ENCODE results near the gene ZNF655.
"Not testable (repeated sequence)": the region's sequence is repeated elsewhere in the genome, so short reads cannot be mapped to it uniquely, and the experiment has no call there.

ZNF655 gene

DNA sequence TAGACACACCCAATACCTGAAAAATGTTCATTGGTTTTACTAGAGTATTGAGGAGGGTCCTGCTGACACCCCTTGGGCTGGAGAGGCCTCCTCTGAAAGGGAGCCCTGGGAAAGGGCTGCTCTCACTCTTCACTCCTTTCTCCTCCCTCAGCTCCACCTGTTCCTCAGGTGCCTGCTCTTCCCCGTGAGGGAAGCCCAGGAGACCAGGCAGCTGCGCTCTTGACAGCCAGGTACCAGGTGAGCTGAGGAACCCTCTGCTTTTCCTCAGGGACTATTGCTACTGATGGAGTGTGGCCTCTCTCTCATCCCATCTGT, 3.3 kb downstream of the ZNF655 start:
- DNase-seq = no peak

DNA sequence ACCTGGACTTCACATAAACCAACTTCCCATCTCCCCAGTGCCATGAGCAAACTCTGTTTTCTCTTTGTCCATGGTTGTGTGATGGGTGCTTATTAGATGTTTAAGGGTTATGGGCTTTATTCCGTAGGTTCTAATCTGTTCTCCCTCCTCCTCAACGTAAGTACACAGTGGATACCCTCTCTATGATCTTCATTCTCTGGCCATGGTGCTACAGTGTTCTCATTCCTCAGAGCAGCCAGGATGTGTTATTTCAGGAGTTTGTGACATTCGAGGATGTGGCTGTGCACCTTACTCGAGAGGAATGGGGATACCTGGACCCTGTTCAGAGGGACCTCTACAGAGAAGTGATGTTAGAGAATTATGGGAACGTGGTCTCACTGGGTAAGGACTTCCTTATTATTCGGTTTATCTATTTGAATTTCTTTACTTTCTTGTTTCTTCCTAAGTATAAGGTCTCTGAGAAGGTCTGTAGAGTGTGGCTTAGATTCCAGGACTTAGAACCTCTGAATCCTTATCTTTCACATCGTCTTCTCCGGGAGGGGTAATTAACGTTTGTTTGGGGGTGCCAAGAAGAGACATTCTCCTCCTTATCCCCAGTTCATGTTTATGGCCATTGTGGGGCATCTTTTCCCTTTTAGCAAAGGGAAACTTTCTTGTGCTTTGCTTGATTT, 3.8 kb downstream of the ZNF655 start:
- DNase-seq = no peak

- peak; percentile 99 for DNase-seq
Measured at GRCh38 chr7:99562832-99563231, 4.4 kb downstream of the ZNF655 start.

GRCh38 chr7:99563650-99564049, 5.2 kb downstream of the ZNF655 start:
- DNase-seq = peak; percentile 88

GRCh38 chr7:99568770-99569169, 10.3 kb downstream of the ZNF655 start:
- DNase-seq = not testable (repeated sequence)

DNA sequence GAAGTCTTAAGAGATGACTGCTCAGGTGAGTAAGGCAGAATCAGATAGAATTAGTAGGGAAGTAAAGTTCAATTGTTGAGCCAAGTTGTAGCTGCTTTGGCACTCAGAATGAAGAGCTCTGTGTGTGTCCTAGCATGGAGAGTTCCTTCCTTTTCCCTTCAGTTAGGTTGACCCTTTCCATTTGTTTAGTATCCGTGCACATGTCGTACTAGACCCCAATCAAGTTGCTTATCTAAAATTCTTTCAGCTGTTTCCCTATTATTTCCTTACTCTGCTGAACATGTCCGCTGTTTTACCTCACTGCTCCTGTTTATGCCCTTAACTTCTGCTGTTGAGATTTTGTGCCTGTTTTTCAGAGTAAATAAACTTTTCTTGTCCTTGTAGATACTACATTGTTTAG, 13.3 kb downstream of the ZNF655 start:
- DNase-seq = no peak

- DNase-seq = no peak
Measured at GRCh38 chr7:99573257-99573656, 14.8 kb downstream of the ZNF655 start.

GRCh38 chr7:99576251-99576650, 17.8 kb downstream of the ZNF655 start:
- DNase-seq = no peak

- DNase-seq = no peak
Measured at GRCh38 chr7:99579281-99579955, 21.0 kb downstream of the ZNF655 start.

DNA sequence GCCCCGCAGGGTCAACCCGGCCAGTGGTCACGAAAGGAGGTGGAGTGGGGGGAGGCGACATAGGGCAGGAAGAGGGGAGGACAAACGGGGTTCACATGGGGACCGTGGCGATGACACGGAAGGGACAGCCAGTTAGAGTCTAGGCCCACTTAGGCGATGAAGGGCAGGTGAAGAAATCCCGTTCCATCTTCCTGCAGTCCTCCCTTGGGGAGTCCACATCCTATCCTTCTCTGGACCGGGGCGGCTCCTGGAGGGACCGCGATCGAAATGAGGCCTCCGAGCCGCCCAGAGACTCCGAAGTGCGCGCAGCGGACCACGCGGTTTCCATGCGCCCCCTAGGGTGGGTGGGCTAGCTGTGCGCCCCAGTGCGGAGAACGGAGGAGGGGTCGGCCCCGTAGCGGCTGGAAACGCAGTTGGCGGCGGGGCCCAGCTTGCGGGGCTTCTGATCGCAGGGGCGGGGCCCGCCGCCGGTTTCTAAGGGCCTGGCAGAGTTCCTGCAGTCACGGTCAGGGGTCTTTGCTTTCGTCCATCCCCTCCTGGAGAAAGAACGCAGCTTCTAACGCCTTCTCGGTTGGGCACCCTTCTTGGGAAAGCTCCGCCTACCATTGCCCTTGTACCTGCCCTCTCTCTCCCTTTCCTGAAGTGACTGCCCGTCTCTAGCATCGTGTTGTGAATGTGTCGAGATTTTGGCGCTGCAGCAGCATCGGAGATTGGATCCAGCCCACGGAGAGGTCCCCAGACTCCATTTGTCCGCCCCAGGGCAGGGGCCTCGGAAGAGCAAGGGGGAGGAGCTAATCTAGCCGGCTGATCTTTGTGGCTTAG, 21.7 kb downstream of the ZNF655 start:
- DNase-seq = peak; percentile 45

DNA sequence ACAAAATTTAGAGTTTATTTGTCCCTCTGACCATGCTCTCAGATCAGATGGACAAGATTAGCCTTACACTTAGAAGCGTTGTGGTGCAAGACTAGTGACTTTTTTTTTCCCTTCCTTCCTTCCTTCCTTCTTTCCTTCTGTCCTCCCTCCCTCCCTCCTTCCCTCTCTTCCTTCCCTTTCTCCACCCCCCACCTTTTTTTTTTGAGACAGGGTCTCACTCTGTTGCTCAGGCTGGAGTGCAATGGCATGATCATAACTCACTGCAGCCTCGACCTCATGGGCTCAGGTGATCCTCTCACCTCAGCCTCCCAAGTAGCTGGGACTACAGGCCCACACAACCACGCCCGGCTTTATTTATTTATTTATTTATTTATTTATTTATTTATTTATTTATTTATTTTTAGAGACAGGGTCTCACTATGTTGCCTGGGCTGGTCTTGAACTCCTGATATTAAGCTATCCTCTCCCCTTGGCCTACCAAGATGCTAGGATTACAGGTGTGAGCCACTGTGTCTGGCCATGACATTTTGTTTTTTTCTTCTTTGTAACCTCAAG, 22.4 kb downstream of the ZNF655 start:
- not testable (repeated sequence) for DNase-seq

DNA sequence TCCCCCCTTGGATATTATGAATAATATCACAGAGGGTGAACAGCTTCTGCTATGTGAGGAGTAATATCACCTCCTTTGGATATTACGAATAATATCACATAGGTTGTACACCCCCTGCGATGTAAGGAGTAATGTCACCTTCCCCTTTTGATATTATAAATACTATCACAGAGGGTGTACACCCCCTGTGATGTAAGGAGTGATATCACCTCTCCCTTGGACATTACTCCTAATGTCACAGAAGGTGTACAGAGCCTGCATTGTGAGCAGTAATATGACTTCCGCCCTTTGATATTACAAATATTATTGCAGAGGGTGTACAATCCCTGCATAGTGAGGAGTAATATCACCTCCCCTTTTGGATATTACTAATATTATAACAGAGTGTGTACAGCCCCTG, 30.4 kb downstream of the ZNF655 start:
- no peak for DNase-seq

GRCh38 chr7:99594948-99595745, 36.7 kb downstream of the ZNF655 start:
- DNase-seq = no peak

GRCh38 chr7:99596408-99596955, 38.0 kb downstream of the ZNF655 start:
- DNase-seq = no peak

DNA sequence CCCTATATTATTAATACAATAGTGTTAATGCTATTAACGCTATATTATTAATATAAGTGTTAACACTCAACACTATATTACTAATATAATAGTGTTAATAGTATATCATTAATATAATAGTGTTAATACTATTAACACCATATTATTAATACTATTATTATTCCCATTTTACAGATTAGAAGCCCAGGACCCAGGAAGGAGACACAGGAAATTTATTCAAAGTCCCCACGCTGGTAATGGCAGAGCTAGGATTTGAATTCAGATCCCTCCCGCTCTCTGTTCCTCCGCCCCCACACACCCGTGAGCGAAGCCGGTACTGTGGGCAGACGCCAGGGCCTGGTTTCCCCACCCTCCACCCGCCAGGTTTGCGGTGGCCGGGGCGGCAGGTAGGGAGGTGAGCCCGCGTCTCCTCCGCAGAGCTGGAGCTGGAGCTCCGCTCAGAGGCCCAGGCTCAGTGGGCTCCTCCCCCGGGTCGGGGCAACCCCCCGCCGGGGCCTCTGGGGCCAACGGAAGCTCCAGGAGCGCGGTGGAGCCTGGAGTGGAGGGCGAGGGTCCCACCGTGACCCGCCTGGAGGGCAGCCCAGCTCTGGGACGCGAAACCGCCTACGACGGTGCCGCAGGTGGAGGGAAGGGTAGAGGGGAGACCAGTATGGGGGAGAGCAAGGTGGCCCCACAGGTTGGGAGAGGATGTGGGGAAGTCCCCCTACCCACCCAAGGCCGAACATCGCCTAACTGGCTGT, 39.5 kb downstream of the ZNF655 start, which contains the start of gene TMEM225B:
Gene TMEM225B, plus strand, starts transcription at position 506 of the 740 bp plus-strand sequence. CDS start 6,122 bp downstream, outside the sequence.
- no peak for DNase-seq

DNA sequence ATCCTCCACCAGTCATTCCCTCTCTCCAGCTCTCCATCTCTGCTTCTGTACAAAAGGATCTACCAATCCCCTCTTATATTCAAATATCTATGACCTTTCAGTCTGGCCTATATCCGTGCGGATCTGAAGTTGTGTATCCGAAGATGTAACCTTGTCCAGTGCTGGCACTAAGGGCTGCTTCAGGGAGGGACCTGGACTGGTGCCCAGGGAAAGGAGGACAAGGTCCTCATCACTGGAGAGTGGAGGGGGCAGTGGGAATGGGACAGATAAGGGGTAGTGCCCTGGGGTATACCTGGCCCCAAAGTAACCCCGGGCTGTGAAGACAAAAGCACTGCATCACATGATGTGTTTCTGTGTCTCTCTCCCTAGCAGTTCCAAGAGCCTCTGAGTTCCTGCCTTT, 41.4 kb downstream of the ZNF655 start:
- DNase-seq = no peak

- no peak for DNase-seq
Measured at GRCh38 chr7:99601656-99602310, 43.3 kb downstream of the ZNF655 start.

- no peak for DNase-seq
Measured at GRCh38 chr7:99605527-99605926, 47.1 kb downstream of the ZNF655 start.

DNA sequence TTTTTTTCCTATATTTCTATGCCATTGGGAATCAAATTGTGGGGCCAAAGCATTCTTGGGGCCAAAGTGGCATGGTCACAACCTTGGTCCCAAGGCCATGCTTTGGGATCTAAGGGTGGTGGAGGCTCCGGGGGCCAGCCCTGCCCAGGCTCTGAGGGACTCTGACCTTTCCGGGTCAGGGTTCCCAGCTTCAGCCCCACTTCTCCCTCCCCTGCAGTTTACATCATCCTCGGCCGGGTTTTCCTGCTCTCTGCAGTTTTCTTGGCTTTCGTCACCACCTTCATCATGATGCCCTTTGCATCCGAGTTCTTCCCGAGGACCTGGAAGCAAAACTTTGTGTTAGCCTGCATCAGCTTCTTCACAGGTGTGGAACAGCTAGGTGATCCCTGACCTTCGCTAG, 48.1 kb downstream of the ZNF655 start:
- DNase-seq = no peak

DNA sequence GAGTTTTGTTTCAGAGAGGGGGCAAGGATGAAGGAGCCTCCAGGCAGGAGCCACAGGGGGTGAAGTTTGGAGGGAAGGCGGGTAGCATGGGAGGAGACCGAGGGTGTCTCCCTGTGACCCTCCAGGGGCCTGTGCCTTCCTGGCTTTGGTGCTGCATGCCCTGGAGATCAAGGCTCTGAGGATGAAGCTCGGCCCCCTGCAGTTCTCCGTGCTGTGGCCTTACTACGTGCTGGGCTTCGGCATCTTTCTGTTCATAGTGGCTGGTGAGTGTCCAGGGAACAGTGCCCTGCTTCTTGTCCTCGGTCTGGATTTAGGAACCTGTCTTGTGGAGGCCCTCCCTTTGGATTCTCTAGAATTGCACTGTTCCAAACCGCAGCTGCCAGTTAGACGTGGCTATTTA, 49.1 kb downstream of the ZNF655 start:
- DNase-seq = no peak

GRCh38 chr7:99614495-99614894, 56.1 kb downstream of the ZNF655 start:
- no peak for DNase-seq
